Panc1 (cell line): ENCODE data around the gene BCL2L12.

Experiments
- POLR2AphosphoS5 ChIP-seq: IDR thresholded peaks from 2 replicates; pipeline ENCODE4 v1.6.1; 2012; ENCODE audit warnings: mild to moderate bottlenecking, low read depth, low read length, moderate library complexity
- TCF7L2 ChIP-seq: IDR thresholded peaks from 2 replicates; pipeline ENCODE4 v1.6.1; 2011; ENCODE audit warnings: mild to moderate bottlenecking, low read depth, low read length, inconsistent platforms
- TF ChIP-seq, protein P1 (sequence below): fragments of 450-650 bp; IDR thresholded peaks from 2 replicates; pipeline ENCODE4 v1.5.1; 2017; ENCODE audit warnings: mild to moderate bottlenecking

DNA sequence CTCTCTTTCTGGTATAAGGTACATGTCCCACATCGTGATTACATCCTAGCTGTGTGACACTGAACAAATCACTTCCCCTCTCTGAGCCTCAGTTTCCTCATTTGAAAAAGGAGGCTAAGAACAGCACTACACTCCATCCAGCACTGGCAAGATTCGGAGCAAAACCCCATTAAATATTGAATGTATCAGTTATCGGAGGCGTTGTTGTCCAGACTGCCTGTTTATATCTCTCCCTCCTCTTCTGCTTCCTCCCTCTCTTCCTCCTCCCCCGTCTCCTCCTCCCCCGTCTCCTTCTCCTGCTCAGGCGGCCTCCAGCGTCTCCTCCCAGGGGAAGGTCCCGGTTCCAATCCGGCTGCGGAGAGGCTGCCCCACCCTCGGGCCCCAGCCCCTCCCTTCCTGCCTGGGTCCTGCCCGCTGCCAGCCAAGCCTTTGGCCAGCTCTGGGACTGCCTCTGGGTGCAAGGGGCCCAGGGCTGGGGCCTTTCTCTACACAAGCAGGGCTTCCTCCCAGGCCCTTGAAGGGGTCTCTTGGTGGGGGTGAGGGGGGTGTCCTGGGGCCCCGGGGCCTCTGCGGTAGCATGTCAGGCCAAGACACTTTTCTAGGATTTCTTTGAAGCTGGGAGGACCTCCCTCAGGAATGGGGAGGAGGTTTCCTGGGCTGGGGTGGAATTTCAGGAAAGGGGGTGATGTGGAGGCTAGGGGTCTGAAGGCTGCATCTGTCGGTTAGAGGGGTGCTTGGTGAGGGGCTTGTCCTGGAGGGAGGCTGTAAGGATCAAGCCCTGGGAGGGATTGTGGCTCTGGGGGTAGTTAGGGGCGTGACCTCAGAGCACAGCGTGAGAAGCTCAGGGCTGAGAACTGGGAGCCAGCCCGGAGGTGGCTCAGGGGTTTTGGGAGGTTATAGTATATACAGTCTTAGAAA is 27.7 kb upstream of the BCL2L12 start:
- TF ChIP-seq, protein P1, sequence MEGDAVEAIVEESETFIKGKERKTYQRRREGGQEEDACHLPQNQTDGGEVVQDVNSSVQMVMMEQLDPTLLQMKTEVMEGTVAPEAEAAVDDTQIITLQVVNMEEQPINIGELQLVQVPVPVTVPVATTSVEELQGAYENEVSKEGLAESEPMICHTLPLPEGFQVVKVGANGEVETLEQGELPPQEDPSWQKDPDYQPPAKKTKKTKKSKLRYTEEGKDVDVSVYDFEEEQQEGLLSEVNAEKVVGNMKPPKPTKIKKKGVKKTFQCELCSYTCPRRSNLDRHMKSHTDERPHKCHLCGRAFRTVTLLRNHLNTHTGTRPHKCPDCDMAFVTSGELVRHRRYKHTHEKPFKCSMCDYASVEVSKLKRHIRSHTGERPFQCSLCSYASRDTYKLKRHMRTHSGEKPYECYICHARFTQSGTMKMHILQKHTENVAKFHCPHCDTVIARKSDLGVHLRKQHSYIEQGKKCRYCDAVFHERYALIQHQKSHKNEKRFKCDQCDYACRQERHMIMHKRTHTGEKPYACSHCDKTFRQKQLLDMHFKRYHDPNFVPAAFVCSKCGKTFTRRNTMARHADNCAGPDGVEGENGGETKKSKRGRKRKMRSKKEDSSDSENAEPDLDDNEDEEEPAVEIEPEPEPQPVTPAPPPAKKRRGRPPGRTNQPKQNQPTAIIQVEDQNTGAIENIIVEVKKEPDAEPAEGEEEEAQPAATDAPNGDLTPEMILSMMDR = no peak
- TF ChIP-seq TCF7L2 (no peak), POLR2AphosphoS5 (no peak)
